ENCODE results near the gene TBC1D2. TPM values are rescaled to one million over a fixed set of nuclear protein-coding genes. Genes with fewer than 3 reads are reported as not detected.
"Not testable (repeated sequence)": the region's sequence is repeated elsewhere in the genome, so short reads cannot be mapped to it uniquely, and the experiment has no call there.

The TBC1D2 gene
- total RNA-seq, 1 donor from 2014 or later: 16.7 TPM

- no peak for DNase-seq (ENCODE audit: low spot score)
These were observed 16.6 kb upstream of the TBC1D2 start for GRCh38 chr9:98272083-98272482.

GRCh38 chr9:98271479-98271878, 16.0 kb upstream of the TBC1D2 start:
- DNase-seq (ENCODE audit: low spot score): no peak

GRCh38 chr9:98270284-98270683, 14.8 kb upstream of the TBC1D2 start:
- not testable (repeated sequence) for DNase-seq (ENCODE audit: low spot score)

GRCh38 chr9:98269652-98270051, 14.2 kb upstream of the TBC1D2 start:
- not testable (repeated sequence) for DNase-seq (ENCODE audit: low spot score)

- not testable (repeated sequence) for DNase-seq (ENCODE audit: low spot score)
These were observed 12.1 kb upstream of the TBC1D2 start for GRCh38 chr9:98267556-98267955.

GRCh38 chr9:98264516-98264915, 9.1 kb upstream of the TBC1D2 start:
- no peak for DNase-seq (ENCODE audit: low spot score)

- peak; percentile 81 for DNase-seq (ENCODE audit: low spot score)
These were observed 8.3 kb upstream of the TBC1D2 start for GRCh38 chr9:98263482-98264357.

- DNase-seq (ENCODE audit: low spot score): no peak
These were observed 7.6 kb upstream of the TBC1D2 start for GRCh38 chr9:98263080-98263479.

GRCh38 chr9:98262056-98262455, 6.6 kb upstream of the TBC1D2 start:
- no peak for DNase-seq (ENCODE audit: low spot score)

GRCh38 chr9:98260635-98261034, 5.2 kb upstream of the TBC1D2 start:
- no peak for DNase-seq (ENCODE audit: low spot score)

- DNase-seq (ENCODE audit: low spot score): no peak
These were observed 4.3 kb upstream of the TBC1D2 start for GRCh38 chr9:98259791-98260190.

GRCh38 chr9:98256756-98257155, 1.3 kb upstream of the TBC1D2 start:
- no peak for DNase-seq (ENCODE audit: low spot score)

GRCh38 chr9:98255061-98255577, 330 bp downstream of the TBC1D2 start:
- no peak for DNase-seq (ENCODE audit: low spot score)

GRCh38 chr9:98254228-98255060, 1.0 kb downstream of the TBC1D2 start:
- DNase-seq (ENCODE audit: low spot score): no peak

- no peak for DNase-seq (ENCODE audit: low spot score)
These were observed 1.9 kb downstream of the TBC1D2 start for GRCh38 chr9:98253565-98253964.

- no peak for DNase-seq (ENCODE audit: low spot score)
These were observed 3.9 kb downstream of the TBC1D2 start for GRCh38 chr9:98251551-98251950.

GRCh38 chr9:98249771-98250170, 5.7 kb downstream of the TBC1D2 start:
- DNase-seq (ENCODE audit: low spot score): no peak

GRCh38 chr9:98248737-98249474, 6.5 kb downstream of the TBC1D2 start:
- DNase-seq (ENCODE audit: low spot score): peak; percentile 29

GRCh38 chr9:98247831-98248657, 7.4 kb downstream of the TBC1D2 start:
- DNase-seq (ENCODE audit: low spot score): no peak

GRCh38 chr9:98242426-98242825, 13.0 kb downstream of the TBC1D2 start:
- DNase-seq (ENCODE audit: low spot score): no peak

Measured in mucosa of gallbladder (tissue), 1 donor.